Head of caudate nucleus (tissue), 42 donors: ENCODE results near the gene PAQR5.
"Not testable (repeated sequence)": the region's sequence is repeated elsewhere in the genome, so short reads cannot be mapped to it uniquely, and the experiment has no call there.

Source experiments
- DNase-seq, 42 donors: peaks; one replicate each; pipeline versions ENCODE4 v3.0.0 to v3.0.0-alpha.2; 2020 to 2021; ENCODE audit warnings: mixed read lengths in 7 of 42
- intact Hi-C: fragments of 100-400 bp; cut with DNase I; formaldehyde crosslinking; loops from one replicate; pipeline ENCODE4 v1.15.0; 2022

Gene PAQR5

GRCh38 chr15:69384066-69384465 is 85.4 kb downstream of the PAQR5 start:
- DNase-seq, intact Hi-C loops: not testable (repeated sequence)

- DNase-seq: peak in 1 of 42 donors; percentile 22
- intact Hi-C loops: no loop called here
Observed at GRCh38 chr15:69384626-69385598, 86.2 kb downstream of the PAQR5 start.

DNA sequence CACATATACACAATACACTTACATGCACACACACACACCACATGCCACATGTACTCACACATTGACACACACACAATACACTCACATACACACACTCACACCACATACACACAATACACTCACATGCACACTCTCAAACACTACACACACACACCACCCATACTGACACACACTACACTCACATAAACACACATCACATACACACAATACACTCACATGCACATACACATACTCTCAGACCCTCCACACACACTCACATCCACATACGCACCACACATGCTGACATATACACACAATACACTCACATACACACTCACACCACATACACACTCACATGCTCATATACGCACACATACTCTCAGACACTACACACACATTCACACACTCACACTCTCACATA is 87.1 kb downstream of the PAQR5 start:
- DNase-seq: peak in 1 of 42 donors; percentile 13

DNA sequence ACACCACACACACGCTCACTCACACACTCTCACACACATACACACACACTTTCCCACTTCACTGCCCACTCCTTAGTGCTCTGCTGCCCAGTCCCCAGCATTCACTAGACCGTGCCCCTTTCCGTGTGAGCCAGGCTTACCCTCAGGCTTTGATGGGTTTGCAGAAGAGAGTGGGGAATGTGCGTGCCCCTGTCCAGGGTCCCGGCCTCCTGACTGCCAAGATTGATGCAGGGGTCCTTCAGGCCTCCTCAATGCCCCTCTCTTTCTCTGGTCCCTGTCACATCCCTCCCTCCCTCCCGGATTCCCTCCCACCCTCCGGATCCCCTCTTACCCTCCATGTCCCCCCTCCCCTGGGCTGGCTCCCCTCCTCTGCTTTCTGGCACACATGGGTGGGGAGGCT is 87.6 kb downstream of the PAQR5 start:
- intact Hi-C loops: no loop called here
- peak in 1 of 42 donors; percentile 16 for DNase-seq

More for the DNA sequence above, 87.1 kb downstream of the PAQR5 start:
- intact Hi-C loops: no loop called here

DNA sequence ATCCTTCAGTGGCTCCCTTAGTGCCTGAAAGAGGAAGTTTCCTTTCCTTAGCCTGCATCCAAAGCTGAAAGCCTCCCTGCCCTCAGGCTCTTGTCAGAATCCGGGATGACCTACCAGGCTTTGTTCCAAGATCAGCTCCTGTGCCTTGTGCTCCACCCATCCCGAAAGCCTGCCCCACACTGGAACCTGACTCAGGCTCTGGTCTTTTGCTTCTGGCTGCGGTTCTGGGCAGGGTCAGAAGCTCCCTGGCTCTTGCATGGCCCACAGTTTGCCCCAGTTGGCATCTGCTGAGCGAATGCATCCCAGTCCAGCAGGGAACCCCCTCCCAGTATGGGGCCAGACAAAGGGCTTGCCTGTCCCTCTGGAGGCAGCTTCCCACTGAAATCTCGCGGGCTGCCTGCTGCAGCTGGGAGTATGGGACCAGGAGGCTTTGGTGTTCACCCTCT is 89.6 kb downstream of the PAQR5 start:
- intact Hi-C loops: no loop called here
- DNase-seq: peak in 29 of 42 donors; percentile 14 to 62 (median 33)

DNA sequence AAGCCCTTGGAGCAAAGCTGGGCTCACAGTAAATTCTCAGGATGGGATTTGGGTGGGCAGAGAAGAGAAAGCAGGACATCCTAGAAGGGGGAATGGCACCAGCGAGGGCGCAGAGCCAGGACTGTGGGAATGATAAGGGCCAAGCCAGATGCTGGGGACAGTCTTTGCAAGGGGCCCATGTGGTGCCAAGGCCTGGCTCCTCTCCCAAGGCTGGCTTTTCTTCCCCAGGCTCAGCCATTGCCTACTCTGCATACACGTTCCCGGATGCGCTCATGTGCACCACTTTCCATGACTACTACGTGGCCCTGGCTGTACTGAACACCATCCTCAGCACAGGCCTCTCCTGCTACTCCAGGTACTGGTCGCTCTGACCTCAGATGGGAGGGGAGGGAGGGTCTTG is 90.7 kb downstream of the PAQR5 start:
- no peak for DNase-seq
- intact Hi-C loops: no loop called here

GRCh38 chr15:69390575-69390974 is 91.9 kb downstream of the PAQR5 start:
- intact Hi-C loops: no loop called here
- DNase-seq: no peak

DNA sequence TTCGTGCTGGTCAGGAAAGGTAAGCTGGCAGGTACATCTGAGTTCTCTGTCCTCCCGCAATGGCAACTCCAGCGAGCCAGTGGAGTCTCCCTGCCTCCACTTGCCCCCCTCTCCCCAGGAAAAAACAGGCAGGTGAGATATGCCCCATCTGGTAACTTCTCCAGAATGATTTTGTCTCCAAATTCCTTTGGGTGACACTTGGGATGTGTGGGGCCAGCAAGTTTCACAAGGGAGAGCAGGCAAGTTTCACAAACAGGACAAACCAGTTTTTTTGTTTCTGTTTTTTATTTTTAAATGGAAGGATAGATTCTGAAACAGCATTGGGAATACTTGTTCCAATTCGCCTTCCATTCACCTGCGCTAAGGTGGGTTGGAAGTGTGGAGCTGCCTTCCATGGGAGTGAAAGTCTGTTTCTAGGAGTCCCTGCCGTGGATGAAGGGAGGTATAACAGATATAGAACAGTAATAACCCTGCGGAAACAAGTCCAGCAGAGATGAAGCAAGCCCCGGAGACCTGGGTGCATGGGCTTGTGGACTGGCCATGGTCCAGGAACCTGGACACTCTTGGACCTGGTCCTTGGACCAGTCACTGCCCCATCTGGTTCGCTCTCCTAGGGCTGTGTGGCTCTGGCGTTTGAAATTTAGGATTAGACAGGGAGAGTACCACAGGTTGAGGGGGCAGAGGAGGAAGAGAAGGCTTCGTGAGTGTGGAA is 92.5 kb downstream of the PAQR5 start:
- DNase-seq: no peak
- intact Hi-C loops: no loop called here

- DNase-seq: no peak
- intact Hi-C loops: no loop called here
Observed at GRCh38 chr15:69392352-69392751, 93.6 kb downstream of the PAQR5 start.

DNA sequence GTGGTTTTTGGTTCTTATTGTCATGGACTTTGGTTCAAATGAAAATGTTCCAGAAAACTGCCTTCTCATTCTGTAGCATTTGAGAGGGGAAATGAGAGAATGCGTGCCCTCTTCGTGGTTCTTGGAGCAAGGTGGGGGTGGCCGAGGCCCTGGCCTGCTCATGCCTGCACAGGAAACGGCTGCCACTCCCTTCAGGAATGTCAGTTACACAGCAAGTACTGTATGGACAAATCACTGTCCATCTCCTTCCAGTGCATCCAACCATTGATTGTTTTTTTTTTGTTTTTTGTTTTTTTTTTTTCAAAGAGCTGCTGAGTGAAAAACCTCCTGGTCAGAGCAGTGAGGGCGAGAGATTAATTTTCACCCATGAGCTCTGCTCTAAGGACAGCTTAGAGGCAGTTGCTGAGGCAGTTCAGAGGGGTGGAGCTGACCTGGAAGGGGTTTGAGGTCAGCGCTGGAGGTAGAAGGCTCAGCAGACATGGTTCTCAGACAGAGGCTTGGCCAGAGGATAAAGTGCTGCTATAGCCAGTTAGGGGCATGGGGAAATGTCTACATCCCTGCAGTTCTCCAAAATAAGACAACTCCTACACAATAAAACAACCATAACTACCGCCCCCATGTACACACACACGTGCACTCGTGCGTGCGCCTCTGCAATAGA is 95.2 kb downstream of the PAQR5 start:
- no peak for DNase-seq
- intact Hi-C loops: loop anchor here (2.0 kb wide), 1 partner anchor 333 kb away; no protein-coding TSS in a partner anchor

DNA sequence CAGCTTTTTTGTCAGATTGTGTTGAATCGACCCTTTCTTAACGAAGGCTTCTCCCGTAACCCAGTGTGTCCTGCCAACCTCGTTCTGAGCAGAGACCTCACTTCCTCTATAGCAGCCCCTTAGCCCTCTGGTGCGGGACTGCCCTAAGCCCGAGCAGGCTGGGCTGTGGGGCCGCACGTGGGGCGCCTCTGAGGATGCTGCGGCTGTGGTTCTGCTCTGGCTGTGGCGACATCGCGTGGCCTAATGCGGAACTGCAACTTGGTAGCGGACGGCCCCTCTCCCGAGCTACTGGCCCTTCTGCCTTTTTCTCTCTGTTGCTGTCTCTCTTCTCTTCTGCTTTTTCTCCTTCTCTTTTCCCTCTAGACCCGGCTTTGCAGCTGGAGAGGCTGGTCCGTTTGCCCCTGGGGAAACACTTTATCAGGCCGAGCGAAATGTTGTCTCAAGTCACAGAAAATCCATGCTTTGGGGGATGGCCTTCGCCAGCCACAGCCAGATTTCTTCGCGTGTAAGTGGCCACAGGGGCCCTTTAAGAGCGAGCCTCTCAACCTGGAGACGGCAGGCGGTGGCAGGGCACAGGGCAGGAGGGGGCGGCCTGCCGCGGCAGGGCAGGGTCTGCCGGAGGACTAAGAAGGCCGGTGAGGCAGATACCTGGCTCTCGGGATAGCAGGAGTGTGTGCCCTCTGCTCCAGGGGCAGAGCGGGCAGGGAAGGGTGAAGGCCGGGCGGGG is 96.0 kb downstream of the PAQR5 start:
- intact Hi-C loops: loop anchor here (2.0 kb wide), 1 partner anchor 334 kb away; no protein-coding TSS in a partner anchor
- peak; percentile 74 to 95 (median 90) for DNase-seq

DNA sequence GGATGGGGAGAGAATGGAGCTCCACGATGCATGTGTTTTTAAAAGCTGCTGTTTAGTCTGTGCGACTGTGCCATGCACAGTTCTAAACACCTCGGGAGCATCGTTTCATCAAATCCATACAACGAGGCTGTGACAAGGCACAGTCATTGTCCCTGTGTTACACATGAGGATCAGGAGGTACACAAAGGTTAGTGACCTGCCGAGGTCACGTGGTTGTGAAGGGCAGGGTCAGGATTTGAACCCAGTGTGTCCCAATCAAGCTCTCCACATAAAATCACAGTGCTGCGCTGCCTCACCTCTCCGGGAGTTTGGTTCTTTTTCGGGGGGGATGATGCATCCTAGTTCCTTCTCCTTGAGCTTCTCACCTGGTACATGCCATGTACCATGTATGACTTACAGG is 96.7 kb downstream of the PAQR5 start:
- no peak for DNase-seq
- intact Hi-C loops: loop anchor here (2.0 kb wide), 1 partner anchor 335 kb away; no protein-coding TSS in a partner anchor

GRCh38 chr15:69395991-69396390 is 97.3 kb downstream of the PAQR5 start:
- intact Hi-C loops: loop anchor here (2.0 kb wide), 1 partner anchor 335 kb away; no protein-coding TSS in a partner anchor
- no peak for DNase-seq

DNA sequence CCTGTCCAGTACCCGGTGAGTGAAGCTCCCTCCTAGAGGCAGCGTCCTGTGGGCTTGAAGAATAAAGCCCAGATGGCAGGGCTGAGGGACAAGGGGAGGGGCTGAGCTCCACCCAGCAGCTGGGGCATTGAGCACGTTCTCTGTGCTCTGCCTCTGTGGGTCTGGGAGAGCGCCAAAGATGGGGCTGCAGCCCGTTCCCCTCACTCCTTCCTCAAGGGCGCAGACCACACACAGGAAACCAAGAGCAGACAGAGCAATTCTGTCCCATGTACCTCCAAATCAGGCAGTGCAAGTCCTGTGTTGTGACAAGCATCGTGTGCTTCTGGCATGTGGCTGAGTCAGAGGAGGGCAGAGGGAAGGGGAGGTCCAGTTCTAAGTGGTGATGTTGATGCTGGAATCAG is 99.8 kb downstream of the PAQR5 start:
- intact Hi-C loops: no loop called here
- DNase-seq: no peak

DNA sequence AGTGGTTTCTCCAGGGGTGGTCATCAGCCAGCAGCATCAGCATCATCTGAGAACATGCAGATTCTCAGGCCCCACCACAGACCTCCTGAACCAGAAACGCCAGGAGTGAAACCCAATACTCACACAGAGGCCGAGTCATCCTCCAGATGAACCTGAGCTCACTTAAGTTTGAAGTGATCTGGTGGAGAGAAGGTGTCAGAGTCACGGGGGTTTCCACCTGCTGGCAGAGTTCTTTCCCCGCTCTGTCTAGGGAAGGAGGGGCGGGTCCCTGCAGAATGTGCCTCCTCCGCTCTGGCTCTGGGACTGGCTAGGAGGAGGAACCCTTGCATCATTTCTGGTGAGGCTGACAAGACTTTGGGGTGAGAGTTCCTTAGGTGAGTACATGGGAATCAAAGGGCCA is 102.1 kb downstream of the PAQR5 start:
- intact Hi-C loops: no loop called here
- DNase-seq: no peak

DNA sequence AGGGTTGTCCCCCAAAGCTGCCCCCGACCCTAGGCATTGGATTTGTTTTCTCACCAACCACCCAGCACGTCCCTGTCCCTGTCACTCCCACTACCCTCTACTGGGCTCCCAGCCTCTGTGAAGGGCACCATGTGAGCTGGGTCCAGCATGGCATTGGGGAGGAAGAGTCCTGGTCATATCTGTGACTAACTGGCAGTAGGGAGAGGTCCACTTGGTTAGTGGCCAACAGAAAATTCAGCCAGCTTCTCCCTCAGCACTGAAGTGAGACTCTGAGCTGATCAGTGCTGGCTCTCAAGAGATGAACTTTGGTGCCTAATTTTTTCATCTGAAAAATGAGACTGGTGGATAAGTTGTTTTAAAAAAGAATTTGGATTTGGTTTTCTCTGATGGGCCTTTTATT is 104.1 kb downstream of the PAQR5 start:
- peak in 1 of 42 donors; percentile 33 for DNase-seq
- intact Hi-C loops: no loop called here

DNA sequence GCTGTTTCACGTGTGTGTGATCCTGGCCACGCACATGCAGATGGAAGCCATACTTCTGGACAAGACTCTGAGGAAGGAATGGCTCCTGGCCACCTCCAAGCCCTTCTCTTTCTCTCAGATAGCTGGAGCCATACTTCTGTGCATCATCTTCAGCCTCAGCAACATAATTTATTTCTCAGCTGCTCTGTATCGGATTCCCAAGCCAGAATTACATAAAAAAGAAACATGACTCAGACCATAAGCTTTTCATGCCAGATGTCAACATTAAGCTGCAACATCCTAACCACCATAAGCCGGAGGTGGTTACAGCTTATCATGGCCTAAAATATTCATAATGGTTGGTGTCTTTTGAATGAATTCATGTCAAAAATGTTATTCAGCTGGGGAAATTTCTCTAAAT is 104.9 kb downstream of the PAQR5 start:
- intact Hi-C loops: no loop called here
- DNase-seq: peak in 2 of 42 donors; percentile 30 to 43

DNA sequence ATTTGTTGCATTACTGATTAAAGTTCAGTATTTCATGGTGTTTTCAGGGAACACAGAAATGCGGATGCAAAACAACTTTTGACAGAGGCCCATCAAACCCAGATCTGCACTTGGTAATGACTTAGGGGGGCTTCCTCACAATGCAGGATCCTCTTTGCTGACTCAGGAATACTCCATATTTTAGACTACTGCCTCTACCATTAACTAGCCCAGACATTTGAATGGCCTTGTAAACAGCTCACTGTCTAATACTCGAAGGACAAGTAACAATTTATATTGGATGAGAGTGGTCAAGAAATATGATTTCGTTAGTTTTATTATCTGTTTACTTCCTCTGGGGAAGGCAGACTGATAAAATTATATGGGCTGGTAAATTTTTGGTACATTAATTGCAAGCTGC is 106.4 kb downstream of the PAQR5 start:
- DNase-seq: no peak
- intact Hi-C loops: no loop called here
